Osteocyte (in vitro differentiated cells): ENCODE data around the gene ERG. TPM values are rescaled to one million over a fixed set of nuclear protein-coding genes. Genes with fewer than 3 reads are reported as not detected.

ENCODE experiments used
- DNase-seq: peaks from one replicate; pipeline ENCODE4 v3.0.0; 2021; ENCODE audit warnings: mixed read lengths; ENCODE audit not compliant: unreplicated experiment; ENCODE audit errors: extremely low spot score
- H3K27ac Mint-ChIP-seq: one replicate; pipeline ENCODE4 v1.8.0; 2021; ENCODE audit warnings: mild to moderate bottlenecking, mixed read lengths; ENCODE audit not compliant: unreplicated experiment
- H3K27me3 Mint-ChIP-seq: one replicate; pipeline ENCODE4 v1.8.0; 2021; ENCODE audit warnings: mixed read lengths; ENCODE audit not compliant: unreplicated experiment
- H3K36me3 Mint-ChIP-seq: one replicate; pipeline ENCODE4 v1.8.0; 2021; ENCODE audit warnings: mixed read lengths; ENCODE audit not compliant: unreplicated experiment
- H3K4me1 Mint-ChIP-seq: one replicate; pipeline ENCODE4 v1.8.0; 2021; ENCODE audit warnings: mixed read lengths; ENCODE audit not compliant: unreplicated experiment
- H3K4me3 Mint-ChIP-seq: one replicate; pipeline ENCODE4 v1.8.0; 2021; ENCODE audit warnings: mild to moderate bottlenecking, moderate library complexity, mixed read lengths; ENCODE audit not compliant: unreplicated experiment
- H3K9me3 Mint-ChIP-seq: one replicate; pipeline ENCODE4 v1.8.0; 2021; ENCODE audit warnings: mixed read lengths; ENCODE audit not compliant: unreplicated experiment
- CTCF ChIP-seq: fragments of 200-600 bp; sonication (generic); IDR thresholded peaks from 2 replicates; pipeline ENCODE4 v1.5.0; 2021; ENCODE audit warnings: antibody characterized with exemption, mild to moderate bottlenecking, moderate library complexity
- total RNA-seq: library from RNA; stranded (reverse); gene quantifications from 2 replicates; pipeline ENCODE4 v1.2.1, GENCODE V29; 2021

ERG gene
- total RNA-seq, 1 donor from 2014 or later: 11.0 TPM

- no peaks in the 10 kb centered on the region for H3K9me3 Mint-ChIP-seq
- H3K36me3 Mint-ChIP-seq: peaks cover 9% of the 10 kb centered on the region
- H3K4me1 Mint-ChIP-seq: peaks cover 14% of the 10 kb centered on the region
- no peak for TF ChIP-seq CTCF
- DNase-seq: no peak
- no peak overlapping the region for H3K27ac Mint-ChIP-seq
- H3K4me3 Mint-ChIP-seq: no peak overlapping the region
- no peaks in the 10 kb centered on the region for H3K27me3 Mint-ChIP-seq
Observed at GRCh38 chr21:38388203-38388602, 110.1 kb downstream of the ERG start.

- Mint-ChIP-seq H3K4me3 (no peak overlapping the region), H3K9me3 (no peaks in the 10 kb centered on the region), H3K27ac (no peak overlapping the region), H3K4me1 (peaks cover 15% of the 10 kb centered on the region), H3K36me3 (peaks cover 16% of the 10 kb centered on the region), H3K27me3 (no peaks in the 10 kb centered on the region)
- no peak for DNase-seq
- no peak for TF ChIP-seq CTCF
Observed at GRCh38 chr21:38386967-38387366, 111.3 kb downstream of the ERG start.

GRCh38 chr21:38385427-38386175, 112.7 kb downstream of the ERG start:
- TF ChIP-seq CTCF: no peak
- Mint-ChIP-seq H3K27ac (no peak overlapping the region), H3K9me3 (no peaks in the 10 kb centered on the region), H3K4me3 (no peak overlapping the region), H3K36me3 (peaks cover 12% of the 10 kb centered on the region), H3K4me1 (peaks cover 22% of the 10 kb centered on the region), H3K27me3 (no peaks in the 10 kb centered on the region)
- no peak for DNase-seq

- H3K27me3 Mint-ChIP-seq: no peaks in the 10 kb centered on the region
Observed at GRCh38 chr21:38384675-38385426, 113.4 kb downstream of the ERG start.

More at GRCh38 chr21:38384675-38385426, 113.4 kb downstream of the ERG start:
- TF ChIP-seq CTCF: no peak
- Mint-ChIP-seq H3K9me3 (no peaks in the 10 kb centered on the region), H3K27ac (no peak overlapping the region), H3K4me3 (no peak overlapping the region), H3K36me3 (peaks cover 10% of the 10 kb centered on the region), H3K4me1 (peaks cover 29% of the 10 kb centered on the region)
- no peak for DNase-seq
